Measurements from ENCODE around the gene PDK2. TPM values are rescaled to one million over a fixed set of nuclear protein-coding genes. Genes with fewer than 3 reads are reported as not detected.
A peak's percentile ranks its signal among the peaks of the same experiment; 100 is the strongest.

The PDK2 gene
- total and polyA plus RNA-seq, 3 experiments from 2014 or later = 19.5 to 41.2 (median 22.4) TPM

DNA sequence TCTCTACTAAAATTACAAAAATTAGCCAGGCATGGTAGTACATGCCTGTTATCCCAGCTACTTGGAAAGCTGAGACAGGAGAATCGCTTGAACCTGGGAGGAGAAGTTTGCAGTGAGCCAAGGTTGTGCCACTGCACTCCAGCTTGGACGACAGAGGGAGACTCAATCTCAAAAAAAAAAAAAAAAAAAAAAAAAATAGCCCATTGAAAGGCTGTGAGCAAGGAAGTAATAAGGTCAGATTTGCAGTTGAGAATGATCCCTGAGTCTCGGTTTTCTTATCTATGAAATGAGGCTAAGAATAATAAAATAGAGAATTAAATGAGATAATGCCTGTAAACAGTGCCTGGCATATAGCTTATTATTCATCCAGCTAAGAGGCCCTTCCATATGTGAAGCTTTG is 1.3 kb upstream of the PDK2 start:
- Mint-ChIP-seq H3K36me3 (peaks cover 0 to 35% (median 7%) of the 10 kb centered on the region in 3 donors), H3K27me3 (no peaks in the 10 kb centered on the region), H3K4me3 (peak overlapping the region; percentile 88 to 100 (median 97)), H3K4me1 (peaks cover 18 to 41% (median 23%) of the 10 kb centered on the region in 3 donors), H3K27ac (peak overlapping the region in 6 of 8 donors; percentile 88 to 98 (median 96)), H3K9me3 (no peaks in the 10 kb centered on the region)
- ChIA-PET CTCF (interaction anchor here (0.7 to 5.7 kb wide), 50 partner anchors 9 to 526 kb away, joined by 3 to 75 read pairs (median 5); partner anchors contain the start of genes ITGA3, PPP1R9B, SAMD14 and SGCA), POLR2A (interaction anchor here (0.6 to 1.3 kb wide), 4 partner anchors 24 to 386 kb away, joined by 3 to 5 read pairs (median 4); partner anchors contain the start of gene SLC35B1)
- H3K4me3 ChIP-seq (ENCODE audit: low read length) = no peak overlapping the region
- H3K9me3 ChIP-seq (ENCODE audit: low read length) = no peaks in the 10 kb centered on the region
- H3K27ac ChIP-seq (ENCODE audit: low read depth, low read length) = no peak overlapping the region
- H3K4me1 ChIP-seq (ENCODE audit: insufficient read depth, low read length) = peaks cover 17% of the 10 kb centered on the region
- peaks cover 8% of the 10 kb centered on the region for H3K36me3 ChIP-seq (ENCODE audit: insufficient read depth, low read length)
- DNase-seq = no peak
- no peaks in the 10 kb centered on the region for H3K27me3 ChIP-seq (ENCODE audit: insufficient read depth, low read length, poor library complexity, severe bottlenecking)

DNA sequence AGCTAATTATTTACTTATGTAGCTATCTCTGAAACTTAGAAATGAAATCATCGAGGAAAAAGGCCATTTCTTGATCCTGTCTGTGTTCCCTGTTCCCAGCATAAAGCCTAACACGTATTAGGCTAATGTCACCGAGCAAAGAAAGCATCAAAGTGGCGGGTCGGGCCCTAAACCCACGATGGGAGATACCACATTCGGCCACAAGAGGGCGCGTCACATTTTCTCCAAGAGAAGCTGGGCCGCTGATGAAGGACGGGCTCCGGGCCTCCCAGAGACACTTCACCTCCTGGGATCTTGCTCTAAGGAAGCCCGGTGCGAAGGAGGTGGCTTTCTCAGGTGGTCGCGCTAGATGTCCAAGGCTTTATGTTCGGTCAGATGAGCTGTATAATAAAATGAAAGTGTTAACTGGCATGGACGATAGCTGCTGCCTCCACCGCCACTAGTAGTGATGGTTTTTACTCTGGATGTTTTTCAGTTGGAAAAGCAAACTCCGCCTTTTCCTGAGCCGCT is 853 bp upstream of the PDK2 start:
- peak overlapping the region; percentile 88 to 98 (median 96) for H3K27ac Mint-ChIP-seq
- peak overlapping the region; percentile 79 for H3K27ac ChIP-seq (ENCODE audit: low read depth, low read length)
- H3K27me3 ChIP-seq (ENCODE audit: insufficient read depth, low read length, poor library complexity, severe bottlenecking) = no peaks in the 10 kb centered on the region
- peaks cover 17% of the 10 kb centered on the region for H3K4me1 ChIP-seq (ENCODE audit: insufficient read depth, low read length)
- H3K4me3 ChIP-seq (ENCODE audit: low read length) = peak overlapping the region; percentile 100
- peaks cover 0 to 38% (median 7%) of the 10 kb centered on the region in 3 donors for H3K36me3 Mint-ChIP-seq
- H3K4me3 Mint-ChIP-seq = peak overlapping the region; percentile 88 to 100 (median 97)
- no peaks in the 10 kb centered on the region for H3K9me3 ChIP-seq (ENCODE audit: low read length)
- H3K4me1 Mint-ChIP-seq = peaks cover 18 to 41% (median 23%) of the 10 kb centered on the region in 3 donors
- H3K27me3 Mint-ChIP-seq = no peaks in the 10 kb centered on the region
- no peaks in the 10 kb centered on the region for H3K9me3 Mint-ChIP-seq
- CTCF ChIA-PET = interaction anchor here (0.7 to 5.7 kb wide), 51 partner anchors 10 to 527 kb away, joined by 3 to 75 read pairs (median 5); partner anchors contain the start of genes ITGA3, PPP1R9B, SAMD14 and SGCA
- POLR2A ChIA-PET = interaction anchor here (0.6 to 1.3 kb wide), 4 partner anchors 38 to 417 kb away, joined by 3 to 5 read pairs (median 4); no protein-coding TSS in a partner anchor
- peak; percentile 78 to 91 (median 88) for DNase-seq
- H3K36me3 ChIP-seq (ENCODE audit: insufficient read depth, low read length) = peaks cover 10% of the 10 kb centered on the region

DNA sequence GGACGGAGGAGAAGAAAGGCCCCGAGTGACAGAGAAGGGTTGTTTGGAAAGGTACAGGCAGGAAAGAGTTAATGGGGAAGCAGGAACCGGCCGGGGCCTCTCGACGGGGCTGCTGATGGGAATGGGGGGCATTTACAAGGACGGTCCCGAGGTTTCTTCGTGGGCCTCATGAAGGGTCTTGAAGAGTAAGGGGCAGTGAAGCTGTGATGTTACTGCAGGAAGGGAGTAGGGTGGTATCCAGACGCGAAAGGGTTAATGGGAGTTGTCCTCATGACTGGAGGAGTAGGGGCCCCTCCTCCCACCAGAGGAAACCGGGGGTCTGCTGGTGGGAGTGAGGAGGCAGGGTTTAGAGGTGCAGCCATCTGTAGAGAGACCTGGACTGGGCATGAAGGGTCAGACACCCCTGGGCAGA is 481 bp downstream of the PDK2 start:
- Histone ChIP-seq H3K27me3 (ENCODE audit: insufficient read depth, low read length, poor library complexity, severe bottlenecking) (no peaks in the 10 kb centered on the region), H3K9me3 (ENCODE audit: low read length) (no peaks in the 10 kb centered on the region), H3K36me3 (ENCODE audit: insufficient read depth, low read length) (peaks cover 10% of the 10 kb centered on the region), H3K4me3 (ENCODE audit: low read length) (peak overlapping the region; percentile 100), H3K27ac (ENCODE audit: low read depth, low read length) (peak overlapping the region; percentile 47), H3K4me1 (ENCODE audit: insufficient read depth, low read length) (peaks cover 17% of the 10 kb centered on the region)
- Mint-ChIP-seq H3K27ac (peak overlapping the region; percentile 88 to 98 (median 96)), H3K4me3 (peak overlapping the region; percentile 88 to 100 (median 97)), H3K36me3 (peaks cover 0 to 47% (median 13%) of the 10 kb centered on the region in 3 donors), H3K4me1 (peaks cover 28 to 52% (median 34%) of the 10 kb centered on the region in 3 donors), H3K27me3 (no peaks in the 10 kb centered on the region), H3K9me3 (no peaks in the 10 kb centered on the region)
- POLR2A ChIA-PET = no interaction called here
- CTCF ChIA-PET = interaction anchor here (1.8 kb wide), 1 partner anchor 21 kb away, joined by 7 read pairs; no protein-coding TSS in a partner anchor
- no peak for DNase-seq

DNA sequence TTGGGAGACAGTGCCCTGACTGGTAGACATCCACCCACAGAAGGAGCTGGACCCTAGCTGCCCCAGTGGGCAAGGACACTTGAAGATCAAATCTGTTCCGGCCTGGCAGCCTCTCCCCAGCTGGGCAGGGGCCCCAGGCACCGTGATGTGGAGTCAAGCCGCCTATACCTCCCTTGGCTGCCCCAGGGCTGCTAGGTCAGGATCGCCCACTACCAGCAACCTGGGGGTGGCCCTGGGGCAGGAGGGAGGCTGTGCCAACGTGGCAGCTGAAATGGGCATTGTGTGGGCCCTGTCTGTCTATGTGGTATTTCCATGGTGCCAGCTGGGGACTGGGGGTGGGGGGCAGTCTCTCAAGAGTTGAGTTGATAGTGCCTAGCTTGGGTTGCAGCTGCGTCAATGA is 941 bp downstream of the PDK2 start:
- no peaks in the 10 kb centered on the region for H3K9me3 Mint-ChIP-seq
- no peaks in the 10 kb centered on the region for H3K9me3 ChIP-seq (ENCODE audit: low read length)
- no peak for DNase-seq
- peak overlapping the region; percentile 100 for H3K4me3 ChIP-seq (ENCODE audit: low read length)
- no peaks in the 10 kb centered on the region for H3K27me3 ChIP-seq (ENCODE audit: insufficient read depth, low read length, poor library complexity, severe bottlenecking)
- no peak overlapping the region for H3K27ac ChIP-seq (ENCODE audit: low read depth, low read length)
- H3K4me1 ChIP-seq (ENCODE audit: insufficient read depth, low read length) = peaks cover 17% of the 10 kb centered on the region
- POLR2A ChIA-PET = interaction anchor here (0.5 kb wide), 1 partner anchor 35 kb away, joined by 3 read pairs; no protein-coding TSS in a partner anchor
- H3K27me3 Mint-ChIP-seq = no peaks in the 10 kb centered on the region
- peak overlapping the region; percentile 50 to 98 (median 96) for H3K27ac Mint-ChIP-seq
- H3K4me1 Mint-ChIP-seq = peaks cover 28 to 57% (median 37%) of the 10 kb centered on the region in 3 donors
- H3K36me3 ChIP-seq (ENCODE audit: insufficient read depth, low read length) = peaks cover 10% of the 10 kb centered on the region
- H3K4me3 Mint-ChIP-seq = peak overlapping the region; percentile 88 to 100 (median 97)
- H3K36me3 Mint-ChIP-seq = peaks cover 0 to 52% (median 13%) of the 10 kb centered on the region in 3 donors
- CTCF ChIA-PET = interaction anchor here (1.8 kb wide), 1 partner anchor 21 kb away, joined by 7 read pairs; no protein-coding TSS in a partner anchor

DNA sequence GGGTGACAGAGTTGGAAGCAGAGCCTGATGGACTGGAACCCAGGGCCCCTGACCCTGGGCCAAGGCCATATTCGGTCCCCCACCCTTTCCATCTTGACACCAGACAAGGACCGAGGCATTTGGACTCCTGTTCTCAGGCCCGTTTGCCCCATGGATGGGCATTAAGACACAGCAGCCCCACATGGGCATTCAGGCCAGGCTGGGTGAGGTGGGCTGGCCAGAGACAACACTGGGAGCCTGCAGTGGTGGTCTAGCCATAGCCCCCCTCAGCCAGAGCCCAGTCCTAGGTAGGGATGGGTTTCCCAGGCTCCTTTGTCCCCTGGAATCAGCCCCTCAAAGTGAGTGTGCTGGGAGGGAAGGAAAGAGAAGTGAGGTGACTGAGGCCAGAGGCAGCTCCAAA is 1.6 kb downstream of the PDK2 start:
- H3K4me3 ChIP-seq (ENCODE audit: low read length) = no peak overlapping the region

DNA sequence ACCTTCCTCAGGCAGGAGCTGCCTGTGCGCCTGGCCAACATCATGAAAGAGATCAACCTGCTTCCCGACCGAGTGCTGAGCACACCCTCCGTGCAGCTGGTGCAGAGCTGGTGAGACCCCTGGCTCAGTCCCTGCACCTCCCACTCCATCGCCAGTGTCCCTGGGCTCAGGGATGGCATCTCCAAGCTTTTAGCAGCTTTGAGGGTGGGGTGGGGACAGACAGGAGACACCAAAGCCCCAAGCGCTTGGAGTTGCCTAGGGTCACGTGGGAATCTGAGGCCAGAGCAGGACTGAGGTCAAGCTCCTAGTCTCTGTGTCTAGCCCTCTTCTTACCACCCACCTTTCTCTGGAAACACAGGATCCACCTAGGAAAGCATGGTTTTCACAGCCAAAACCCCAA is 2.3 kb downstream of the PDK2 start:
- DNase-seq = no peak
- H3K4me1 Mint-ChIP-seq = peaks cover 28 to 62% (median 37%) of the 10 kb centered on the region in 3 donors
- H3K27me3 Mint-ChIP-seq = no peaks in the 10 kb centered on the region
- Histone ChIP-seq H3K9me3 (ENCODE audit: low read length) (no peaks in the 10 kb centered on the region), H3K36me3 (ENCODE audit: insufficient read depth, low read length) (peaks cover 10% of the 10 kb centered on the region), H3K27me3 (ENCODE audit: insufficient read depth, low read length, poor library complexity, severe bottlenecking) (no peaks in the 10 kb centered on the region), H3K27ac (ENCODE audit: low read depth, low read length) (no peak overlapping the region), H3K4me3 (ENCODE audit: low read length) (no peak overlapping the region), H3K4me1 (ENCODE audit: insufficient read depth, low read length) (peaks cover 17% of the 10 kb centered on the region)
- peak overlapping the region in 5 of 7 donors; percentile 11 to 72 (median 63) for H3K4me3 Mint-ChIP-seq
- H3K36me3 Mint-ChIP-seq = peaks cover 0 to 55% (median 13%) of the 10 kb centered on the region in 3 donors
- CTCF ChIA-PET = interaction anchor here (1.1 to 2.3 kb wide), 4 partner anchors 10 to 20 kb away, joined by 3 to 10 read pairs (median 6); no protein-coding TSS in a partner anchor
- H3K9me3 Mint-ChIP-seq = no peaks in the 10 kb centered on the region
- H3K27ac Mint-ChIP-seq = peak overlapping the region in 2 of 8 donors; percentile 19 to 38
- POLR2A ChIA-PET = no interaction called here

More for the DNA sequence above, 1.6 kb downstream of the PDK2 start:
- no peaks in the 10 kb centered on the region for H3K27me3 ChIP-seq (ENCODE audit: insufficient read depth, low read length, poor library complexity, severe bottlenecking)
- H3K27me3 Mint-ChIP-seq = no peaks in the 10 kb centered on the region
- peak overlapping the region; percentile 11 to 100 (median 95) for H3K4me3 Mint-ChIP-seq
- no peaks in the 10 kb centered on the region for H3K9me3 Mint-ChIP-seq
- peaks cover 0 to 53% (median 13%) of the 10 kb centered on the region in 3 donors for H3K36me3 Mint-ChIP-seq
- peaks cover 17% of the 10 kb centered on the region for H3K4me1 ChIP-seq (ENCODE audit: insufficient read depth, low read length)
- no peak overlapping the region for H3K27ac ChIP-seq (ENCODE audit: low read depth, low read length)
- DNase-seq = no peak
- H3K4me1 Mint-ChIP-seq = peaks cover 28 to 60% (median 37%) of the 10 kb centered on the region in 3 donors
- no peaks in the 10 kb centered on the region for H3K9me3 ChIP-seq (ENCODE audit: low read length)
- ChIA-PET POLR2A (interaction anchor here (0.5 kb wide), 1 partner anchor 35 kb away, joined by 3 read pairs; no protein-coding TSS in a partner anchor), CTCF (interaction anchor here (1.8 to 2.3 kb wide), 3 partner anchors 9 to 20 kb away, joined by 5 to 10 read pairs (median 7); no protein-coding TSS in a partner anchor)
- H3K36me3 ChIP-seq (ENCODE audit: insufficient read depth, low read length) = peaks cover 10% of the 10 kb centered on the region
- H3K27ac Mint-ChIP-seq = peak overlapping the region in 4 of 8 donors; percentile 19 to 70 (median 44)

DNA sequence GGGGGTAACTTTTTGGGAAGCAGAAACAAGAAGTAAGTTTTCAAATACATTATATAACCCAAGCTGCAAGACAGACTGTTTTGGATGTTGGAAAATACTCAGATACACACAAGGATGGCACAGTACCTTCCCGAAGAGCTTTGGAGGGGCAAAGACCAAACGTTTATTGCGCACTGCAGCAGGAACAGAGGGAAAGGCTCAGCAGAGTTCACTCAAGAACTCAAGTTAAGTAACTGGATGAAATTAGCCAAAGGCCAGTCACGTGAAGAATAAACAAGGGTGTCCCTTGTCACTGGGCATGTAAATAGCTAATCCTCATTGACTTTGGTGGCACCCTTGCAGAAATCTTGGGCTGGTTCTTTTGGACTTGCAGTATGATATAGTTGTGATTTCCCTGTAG is 2.8 kb downstream of the PDK2 start:
- Histone ChIP-seq H3K27me3 (ENCODE audit: insufficient read depth, low read length, poor library complexity, severe bottlenecking) (no peaks in the 10 kb centered on the region), H3K4me1 (ENCODE audit: insufficient read depth, low read length) (peaks cover 17% of the 10 kb centered on the region), H3K36me3 (ENCODE audit: insufficient read depth, low read length) (peaks cover 10% of the 10 kb centered on the region), H3K4me3 (ENCODE audit: low read length) (no peak overlapping the region), H3K27ac (ENCODE audit: low read depth, low read length) (no peak overlapping the region), H3K9me3 (ENCODE audit: low read length) (no peaks in the 10 kb centered on the region)
- DNase-seq = no peak
- peak overlapping the region in 2 of 7 donors; percentile 23 to 48 for H3K4me3 Mint-ChIP-seq
- ChIA-PET CTCF (interaction anchor here (1.1 to 2.3 kb wide), 3 partner anchors 10 to 17 kb away, joined by 3 to 10 read pairs (median 5); no protein-coding TSS in a partner anchor), POLR2A (no interaction called here)
- peaks cover 28 to 62% (median 37%) of the 10 kb centered on the region in 3 donors for H3K4me1 Mint-ChIP-seq
- peaks cover 0 to 59% (median 13%) of the 10 kb centered on the region in 3 donors for H3K36me3 Mint-ChIP-seq
- no peaks in the 10 kb centered on the region for H3K9me3 Mint-ChIP-seq
- no peak overlapping the region for H3K27ac Mint-ChIP-seq
- H3K27me3 Mint-ChIP-seq = no peaks in the 10 kb centered on the region
